Chondrocyte (in vitro differentiated cells): Measurements from ENCODE around the gene CRYL1. TPM values are rescaled to one million over a fixed set of nuclear protein-coding genes. Genes with fewer than 3 reads are reported as not detected.

ENCODE experiments used
- DNase-seq: peaks from one replicate; pipeline ENCODE4 v3.0.0; 2021; ENCODE audit warnings: mixed read lengths, low spot score
- H3K27ac Mint-ChIP-seq: one replicate; pipeline ENCODE4 v1.8.0; 2021; ENCODE audit warnings: mild to moderate bottlenecking, moderate library complexity, mixed read lengths; ENCODE audit not compliant: unreplicated experiment
- H3K27me3 Mint-ChIP-seq: 2 replicates; pipeline ENCODE4 v1.8.0; 2021; ENCODE audit warnings: low read depth, mixed read lengths
- H3K36me3 Mint-ChIP-seq: 2 replicates; pipeline ENCODE4 v1.8.0; 2021; ENCODE audit warnings: low read depth, mixed read lengths
- H3K4me1 Mint-ChIP-seq: 2 replicates; pipeline ENCODE4 v1.8.0; 2021; ENCODE audit warnings: low read depth, mild to moderate bottlenecking, mixed read lengths
- H3K4me3 Mint-ChIP-seq: one replicate; pipeline ENCODE4 v1.8.0; 2021; ENCODE audit warnings: mild to moderate bottlenecking, moderate library complexity, mixed read lengths; ENCODE audit not compliant: unreplicated experiment
- H3K9me3 Mint-ChIP-seq: 2 replicates; pipeline ENCODE4 v1.8.0; 2021; ENCODE audit warnings: low read depth, mixed read lengths
- total RNA-seq: library from RNA; stranded (reverse); gene quantifications from 3 replicates; pipeline ENCODE4 v1.2.1, GENCODE V29; 2021
- TF ChIP-seq, protein P1 (sequence below): fragments of 200-600 bp; sonication (generic); IDR thresholded peaks from 2 replicates; pipeline ENCODE4 v1.5.0; 2021; ENCODE audit warnings: antibody characterized with exemption, mild to moderate bottlenecking, moderate library complexity

CRYL1 gene
- total RNA-seq, 1 donor from 2014 or later: 17.0 TPM

DNA sequence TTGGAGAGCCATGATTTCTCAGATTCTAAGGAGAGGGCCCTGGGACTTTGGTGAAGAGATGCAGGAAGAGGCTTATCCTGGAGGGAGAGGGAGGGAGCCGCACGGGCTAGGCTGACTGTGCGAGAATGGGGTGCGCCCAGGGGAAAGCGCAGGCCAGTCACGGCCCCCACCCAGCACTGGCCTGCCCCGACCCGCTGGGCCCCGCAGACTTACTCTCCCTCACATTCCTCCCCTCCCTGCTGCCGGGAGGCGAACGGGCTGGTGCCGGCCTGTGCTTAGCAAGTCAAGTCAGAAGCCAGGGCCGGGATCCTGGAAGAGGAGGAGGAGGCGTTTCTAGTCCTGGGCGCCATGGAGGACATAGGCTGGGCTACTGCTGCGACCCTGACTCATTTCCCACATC is 120.0 kb downstream of the CRYL1 start:
- no peak for DNase-seq
- H3K27ac Mint-ChIP-seq: no peak overlapping the region
- H3K4me1 Mint-ChIP-seq: no peaks in the 10 kb centered on the region
- H3K36me3 Mint-ChIP-seq: peaks cover 5% of the 10 kb centered on the region
- H3K4me3 Mint-ChIP-seq: no peak overlapping the region
- H3K27me3 Mint-ChIP-seq: peaks cover 10% of the 10 kb centered on the region
- TF ChIP-seq, protein P1, sequence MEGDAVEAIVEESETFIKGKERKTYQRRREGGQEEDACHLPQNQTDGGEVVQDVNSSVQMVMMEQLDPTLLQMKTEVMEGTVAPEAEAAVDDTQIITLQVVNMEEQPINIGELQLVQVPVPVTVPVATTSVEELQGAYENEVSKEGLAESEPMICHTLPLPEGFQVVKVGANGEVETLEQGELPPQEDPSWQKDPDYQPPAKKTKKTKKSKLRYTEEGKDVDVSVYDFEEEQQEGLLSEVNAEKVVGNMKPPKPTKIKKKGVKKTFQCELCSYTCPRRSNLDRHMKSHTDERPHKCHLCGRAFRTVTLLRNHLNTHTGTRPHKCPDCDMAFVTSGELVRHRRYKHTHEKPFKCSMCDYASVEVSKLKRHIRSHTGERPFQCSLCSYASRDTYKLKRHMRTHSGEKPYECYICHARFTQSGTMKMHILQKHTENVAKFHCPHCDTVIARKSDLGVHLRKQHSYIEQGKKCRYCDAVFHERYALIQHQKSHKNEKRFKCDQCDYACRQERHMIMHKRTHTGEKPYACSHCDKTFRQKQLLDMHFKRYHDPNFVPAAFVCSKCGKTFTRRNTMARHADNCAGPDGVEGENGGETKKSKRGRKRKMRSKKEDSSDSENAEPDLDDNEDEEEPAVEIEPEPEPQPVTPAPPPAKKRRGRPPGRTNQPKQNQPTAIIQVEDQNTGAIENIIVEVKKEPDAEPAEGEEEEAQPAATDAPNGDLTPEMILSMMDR: no peak
- H3K9me3 Mint-ChIP-seq: no peaks in the 10 kb centered on the region

DNA sequence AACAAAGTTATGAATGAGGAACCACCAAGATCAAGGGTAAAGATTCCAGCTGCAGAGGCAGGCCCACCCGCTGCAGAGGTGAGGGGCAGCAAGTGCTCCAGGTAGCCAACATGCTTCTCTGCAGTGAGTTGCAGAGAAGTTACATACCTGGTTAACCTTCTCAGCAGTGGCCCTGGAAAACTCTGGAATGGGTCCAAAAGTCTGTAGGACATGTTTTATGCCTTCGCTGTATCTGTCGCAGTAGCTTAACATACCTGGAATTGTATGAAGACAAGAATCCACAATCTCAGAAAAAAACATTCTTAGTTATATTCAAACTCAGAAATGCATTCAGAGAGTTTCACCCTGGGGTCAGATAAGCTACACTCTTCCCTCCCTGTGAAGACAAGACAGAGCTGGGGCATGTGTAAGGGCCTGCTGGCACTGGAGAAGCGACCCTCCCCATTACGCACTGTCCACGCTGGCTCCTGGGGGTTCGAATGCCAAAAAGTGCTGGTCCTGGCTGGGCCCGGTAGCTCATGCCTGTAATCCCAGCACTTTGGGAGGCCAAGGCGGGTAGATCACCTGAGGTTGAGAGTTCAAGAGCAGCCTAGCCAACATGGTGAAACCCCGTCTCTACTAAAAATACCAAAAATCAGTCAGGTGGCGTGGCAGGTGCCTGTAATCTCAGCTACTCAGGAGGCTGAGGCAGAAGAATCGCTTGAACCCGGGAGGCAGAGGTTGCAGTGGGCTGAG is 121.0 kb downstream of the CRYL1 start:
- DNase-seq: no peak
- H3K9me3 Mint-ChIP-seq: no peaks in the 10 kb centered on the region
- no peaks in the 10 kb centered on the region for H3K4me1 Mint-ChIP-seq
- TF ChIP-seq, protein P1: no peak
- H3K27ac Mint-ChIP-seq: no peak overlapping the region
- H3K27me3 Mint-ChIP-seq: peaks cover 17% of the 10 kb centered on the region
- H3K4me3 Mint-ChIP-seq: no peak overlapping the region
- peaks cover 11% of the 10 kb centered on the region for H3K36me3 Mint-ChIP-seq

DNA sequence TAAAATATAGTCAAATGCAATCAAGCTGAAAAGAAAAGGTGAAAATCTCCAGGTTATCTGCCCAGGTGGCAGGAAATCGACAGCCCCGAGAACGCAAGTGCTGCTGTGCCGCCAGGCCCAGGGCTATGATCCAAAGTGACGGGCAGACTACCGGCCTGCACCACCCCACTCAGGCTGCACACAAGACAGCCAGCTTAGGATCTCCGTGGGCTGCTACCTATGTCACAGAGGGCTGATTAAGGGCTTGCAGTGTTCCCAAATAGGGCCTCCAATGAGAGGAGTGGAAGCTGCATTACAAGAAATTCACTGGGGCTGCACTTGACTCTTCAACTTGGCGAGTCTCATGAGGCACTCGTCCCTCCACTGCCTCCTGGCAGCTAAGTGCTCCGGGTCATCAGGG is 121.8 kb downstream of the CRYL1 start:
- Mint-ChIP-seq H3K4me3 (no peak overlapping the region), H3K27ac (no peak overlapping the region), H3K27me3 (peaks cover 17% of the 10 kb centered on the region), H3K4me1 (no peaks in the 10 kb centered on the region), H3K9me3 (no peaks in the 10 kb centered on the region), H3K36me3 (peaks cover 11% of the 10 kb centered on the region)
- TF ChIP-seq, protein P1: no peak
- DNase-seq: no peak

DNA sequence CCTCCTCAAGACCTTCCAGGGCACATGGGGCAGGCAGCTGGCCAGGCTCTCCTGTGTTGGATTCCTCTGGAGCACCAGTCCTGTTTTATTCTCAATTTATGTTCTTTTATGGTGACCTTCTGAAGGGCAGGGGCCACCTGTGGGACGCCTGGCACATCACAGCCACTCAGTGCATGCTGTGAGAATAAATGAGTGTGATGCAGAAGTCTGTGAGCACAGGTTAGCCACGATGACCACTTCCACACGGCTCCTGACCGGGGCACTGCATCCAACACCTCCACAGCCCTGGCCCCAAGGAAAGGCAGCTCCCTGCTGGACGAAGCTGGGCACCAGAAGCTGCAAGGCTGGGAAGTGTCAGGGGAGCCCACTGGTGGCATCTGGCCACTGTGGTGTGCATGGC is 122.8 kb downstream of the CRYL1 start:
- H3K27ac Mint-ChIP-seq: no peak overlapping the region
- peaks cover 20% of the 10 kb centered on the region for H3K27me3 Mint-ChIP-seq
- H3K4me3 Mint-ChIP-seq: no peak overlapping the region
- H3K36me3 Mint-ChIP-seq: peaks cover 11% of the 10 kb centered on the region
- TF ChIP-seq, protein P1: no peak
- H3K9me3 Mint-ChIP-seq: no peaks in the 10 kb centered on the region
- no peaks in the 10 kb centered on the region for H3K4me1 Mint-ChIP-seq
- no peak for DNase-seq

DNA sequence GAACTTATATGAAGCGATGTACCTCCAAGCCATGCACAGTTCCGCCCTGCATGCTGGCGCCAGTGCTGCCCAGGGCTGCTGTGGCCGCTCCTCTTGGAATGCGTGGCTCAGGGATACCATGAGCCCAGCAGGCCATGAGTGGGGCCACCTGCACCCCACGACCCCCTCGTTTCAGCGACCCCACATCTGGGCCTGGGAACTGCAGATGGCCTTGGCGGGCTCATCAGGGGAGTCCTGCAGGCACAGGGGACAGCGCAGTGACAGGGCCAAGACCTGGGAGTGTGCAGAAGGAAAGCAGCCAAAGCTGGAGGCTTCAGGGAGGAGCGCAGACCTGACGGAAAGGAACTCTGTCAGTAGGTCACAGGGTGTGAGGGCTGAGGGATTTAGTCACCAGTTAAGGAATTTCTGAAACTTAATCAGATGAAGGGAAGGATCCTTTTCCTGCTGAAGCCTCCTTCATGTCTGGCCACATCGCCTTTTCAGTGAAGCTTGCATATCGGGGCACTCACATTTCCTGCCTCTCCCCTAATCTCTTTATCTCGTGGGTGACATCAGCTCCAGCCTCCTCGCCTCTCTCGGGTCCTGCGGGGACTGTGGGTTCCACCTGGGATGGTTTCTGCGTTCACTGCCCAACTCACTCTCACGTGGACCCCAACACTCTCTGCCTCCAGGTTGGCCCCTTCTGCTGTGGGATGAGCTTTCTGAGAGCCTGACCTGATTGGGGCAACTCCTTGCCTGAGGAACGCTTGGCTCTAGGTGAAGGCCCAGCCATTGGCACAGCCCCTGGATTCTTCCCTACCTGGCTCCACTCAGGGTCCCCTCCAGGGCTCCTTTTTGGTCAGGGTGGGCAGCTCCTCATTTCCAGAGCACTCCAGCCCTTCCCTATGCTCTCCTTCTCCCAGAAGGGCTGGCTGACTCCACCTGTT is 123.5 kb downstream of the CRYL1 start:
- no peaks in the 10 kb centered on the region for H3K4me1 Mint-ChIP-seq
- TF ChIP-seq, protein P1: no peak
- H3K36me3 Mint-ChIP-seq: peaks cover 10% of the 10 kb centered on the region
- no peak overlapping the region for H3K4me3 Mint-ChIP-seq
- no peak overlapping the region for H3K27ac Mint-ChIP-seq
- peaks cover 17% of the 10 kb centered on the region for H3K27me3 Mint-ChIP-seq
- no peak for DNase-seq
- H3K9me3 Mint-ChIP-seq: no peaks in the 10 kb centered on the region
